Muscle layer of colon (tissue), 2 donors: Measurements from ENCODE around the gene C2CD4C.
"Not testable (repeated sequence)": the region's sequence is repeated elsewhere in the genome, so short reads cannot be mapped to it uniquely, and the experiment has no call there.

Experiments
- H3K27ac ChIP-seq: one replicate; pipeline ENCODE4 v1.7.0; 2013; ENCODE audit warnings: low read depth, mild to moderate bottlenecking, low read length, moderate library complexity
- H3K27me3 ChIP-seq, 2 donors: one replicate each; pipeline ENCODE4 v1.7.0; 2013; ENCODE audit warnings: low read length in 2 of 2, mild to moderate bottlenecking in 2 of 2; ENCODE audit not compliant: insufficient read depth in 2 of 2, control insufficient read depth in 1 of 2
- H3K36me3 ChIP-seq: one replicate; pipeline ENCODE4 v1.7.0; 2013; ENCODE audit warnings: mild to moderate bottlenecking, low read length; ENCODE audit not compliant: insufficient read depth
- H3K4me1 ChIP-seq: one replicate; pipeline ENCODE4 v1.7.0; 2013; ENCODE audit warnings: mild to moderate bottlenecking, low read length; ENCODE audit not compliant: insufficient read depth
- H3K4me3 ChIP-seq, 2 donors: one replicate each; pipeline ENCODE4 v1.7.0; 2013; ENCODE audit warnings: low read length in 2 of 2, low read depth in 1 of 2, mild to moderate bottlenecking in 1 of 2, moderate library complexity in 1 of 2
- H3K9ac ChIP-seq: one replicate; pipeline ENCODE4 v1.7.0; 2013; ENCODE audit warnings: low read length
- H3K9me3 ChIP-seq: one replicate; pipeline ENCODE4 v1.7.0; 2013; ENCODE audit warnings: mild to moderate bottlenecking, low read length
- donor health status: abdominal sarcoma.
- donor health status: Adenocarcinoma of cecum.

C2CD4C gene

GRCh38 chr19:411723-412355, 2.9 kb upstream of the C2CD4C start:
- H3K9ac ChIP-seq: no peak overlapping the region
- H3K27ac ChIP-seq: no peak overlapping the region
- H3K9me3 ChIP-seq: no peaks in the 10 kb centered on the region
- no peak overlapping the region for H3K4me3 ChIP-seq
- peaks cover 6% of the 10 kb centered on the region for H3K4me1 ChIP-seq
- peaks cover 16 to 56% of the 10 kb centered on the region in 2 donors for H3K27me3 ChIP-seq
- H3K36me3 ChIP-seq: no peaks in the 10 kb centered on the region

GRCh38 chr19:411121-411722, 2.3 kb upstream of the C2CD4C start:
- H3K4me1 ChIP-seq, H3K9ac ChIP-seq: not testable (repeated sequence)
- peaks cover 16 to 62% of the 10 kb centered on the region in 2 donors for H3K27me3 ChIP-seq

GRCh38 chr19:410243-410781, 1.4 kb upstream of the C2CD4C start:
- Histone ChIP-seq H3K27me3 (peaks cover 16 to 67% of the 10 kb centered on the region in 2 donors), H3K36me3 (no peaks in the 10 kb centered on the region), H3K4me3 (no peak overlapping the region), H3K27ac (no peak overlapping the region), H3K4me1 (peaks cover 6% of the 10 kb centered on the region), H3K9ac (no peak overlapping the region), H3K9me3 (no peaks in the 10 kb centered on the region)

More at GRCh38 chr19:411121-411722, 2.3 kb upstream of the C2CD4C start:
- H3K9me3 ChIP-seq, H3K27ac ChIP-seq, H3K36me3 ChIP-seq, H3K4me3 ChIP-seq: not testable (repeated sequence)

- Histone ChIP-seq H3K4me3 (no peak overlapping the region), H3K9me3 (no peaks in the 10 kb centered on the region), H3K36me3 (no peaks in the 10 kb centered on the region), H3K4me1 (peaks cover 6% of the 10 kb centered on the region), H3K9ac (no peak overlapping the region), H3K27ac (no peak overlapping the region), H3K27me3 (peaks cover 16 to 67% of the 10 kb centered on the region in 2 donors)
Measured at GRCh38 chr19:409516-410242, 732 bp upstream of the C2CD4C start.

GRCh38 chr19:408441-408901, 476 bp downstream of the C2CD4C start:
- Histone ChIP-seq H3K4me1 (peaks cover 6% of the 10 kb centered on the region), H3K4me3 (no peak overlapping the region), H3K9ac (no peak overlapping the region), H3K36me3 (no peaks in the 10 kb centered on the region), H3K27ac (no peak overlapping the region), H3K9me3 (no peaks in the 10 kb centered on the region), H3K27me3 (peaks cover 16 to 70% of the 10 kb centered on the region in 2 donors)

GRCh38 chr19:407511-408440, 1.2 kb downstream of the C2CD4C start:
- Histone ChIP-seq H3K4me1 (peaks cover 6% of the 10 kb centered on the region), H3K9ac (no peak overlapping the region), H3K36me3 (no peaks in the 10 kb centered on the region), H3K27ac (no peak overlapping the region), H3K4me3 (no peak overlapping the region), H3K9me3 (no peaks in the 10 kb centered on the region), H3K27me3 (peaks cover 16 to 74% of the 10 kb centered on the region in 2 donors)

GRCh38 chr19:406971-407510, 1.9 kb downstream of the C2CD4C start:
- no peaks in the 10 kb centered on the region for H3K36me3 ChIP-seq
- no peak overlapping the region for H3K9ac ChIP-seq
- no peaks in the 10 kb centered on the region for H3K9me3 ChIP-seq
- peaks cover 13 to 72% of the 10 kb centered on the region in 2 donors for H3K27me3 ChIP-seq
- peaks cover 6% of the 10 kb centered on the region for H3K4me1 ChIP-seq
- H3K27ac ChIP-seq: no peak overlapping the region
- no peak overlapping the region for H3K4me3 ChIP-seq

- Histone ChIP-seq H3K36me3 (no peaks in the 10 kb centered on the region), H3K4me1 (peaks cover 6% of the 10 kb centered on the region), H3K27me3 (peaks cover 6 to 68% of the 10 kb centered on the region in 2 donors), H3K27ac (no peak overlapping the region), H3K9me3 (no peaks in the 10 kb centered on the region), H3K9ac (no peak overlapping the region), H3K4me3 (no peak overlapping the region)
Measured at GRCh38 chr19:406135-406781, 2.7 kb downstream of the C2CD4C start.

- Histone ChIP-seq H3K27ac (no peak overlapping the region), H3K4me1 (peaks cover 6% of the 10 kb centered on the region), H3K36me3 (no peaks in the 10 kb centered on the region), H3K4me3 (no peak overlapping the region), H3K27me3 (peaks cover 6 to 67% of the 10 kb centered on the region in 2 donors), H3K9me3 (no peaks in the 10 kb centered on the region), H3K9ac (no peak overlapping the region)
Measured at GRCh38 chr19:405121-405965, 3.6 kb downstream of the C2CD4C start.
